Vagina (tissue), 2 donors: ENCODE measurements around the gene ZNF425. TPM values are rescaled to one million over a fixed set of nuclear protein-coding genes. Genes with fewer than 3 reads are reported as not detected.

ENCODE experiments used
- DNase-seq, 2 donors: peaks; one replicate each; pipeline ENCODE4 v3.0.0-alpha.2; 2017; ENCODE audit errors: extremely low spot score in 2 of 2
- H3K27ac ChIP-seq: fragments of 200-600 bp; sonication (generic); one replicate; pipeline ENCODE4 v1.5.1; 2019
- H3K27me3 ChIP-seq: fragments of 200-600 bp; sonication (generic); one replicate; pipeline ENCODE4 v1.5.1; 2019
- H3K36me3 ChIP-seq, 2 donors: fragments of 200-600 bp; sonication (generic); one replicate each; pipeline ENCODE4 v1.5.1; 2017 to 2019
- H3K4me1 ChIP-seq: fragments of 200-600 bp; sonication (generic); one replicate; pipeline ENCODE4 v1.5.1; 2019
- H3K4me3 ChIP-seq, 2 donors: fragments of 200-600 bp; sonication (generic); 1 replicate in 1 of 2; 2 replicates in 1 of 2; pipeline ENCODE4 v1.5.1; 2016 to 2019
- H3K9me3 ChIP-seq: fragments of 200-600 bp; sonication (generic); one replicate; pipeline ENCODE4 v1.5.1; 2019
- CTCF ChIP-seq, 3 experiments: fragments of 450-650 bp in 2 of 3; fragments of 200-600 bp in 1 of 3; sonication (generic) in 1 of 3; IDR thresholded peaks; one replicate each; pipeline ENCODE4 v1.5.1; 2017 to 2019; ENCODE audit warnings: antibody characterized with exemption in 3 of 3, mild to moderate bottlenecking in 2 of 3, moderate library complexity in 2 of 3
- POLR2A ChIP-seq, 2 donors: fragments of 450-650 bp; IDR thresholded peaks; one replicate each; pipeline ENCODE4 v1.6.1; 2017; ENCODE audit warnings: antibody characterized with exemption in 2 of 2, mild to moderate bottlenecking in 2 of 2, moderate library complexity in 2 of 2
- POLR2AphosphoS5 ChIP-seq, 2 donors: sonication (generic); formaldehyde crosslinking; IDR thresholded peaks; one replicate each; pipeline ENCODE4 v1.9.0; 2017; ENCODE audit warnings: antibody characterized with exemption in 2 of 2, mild to moderate bottlenecking in 2 of 2, low read depth in 1 of 2; ENCODE audit not compliant: insufficient read depth in 1 of 2
- intact Hi-C: fragments of 100-400 bp; cut with DNase I; formaldehyde crosslinking; loops from one replicate; pipeline ENCODE4 v1.15.1; 2023
- total RNA-seq: library from RNA; depleted of rRNA; stranded (reverse); fragments of >200 nt; gene quantifications from one replicate; pipeline ENCODE4 v1.2.3, GENCODE V29; 2016

ZNF425 gene
- total RNA-seq, 1 donor from 2014 or later, result 2.9 TPM

DNA sequence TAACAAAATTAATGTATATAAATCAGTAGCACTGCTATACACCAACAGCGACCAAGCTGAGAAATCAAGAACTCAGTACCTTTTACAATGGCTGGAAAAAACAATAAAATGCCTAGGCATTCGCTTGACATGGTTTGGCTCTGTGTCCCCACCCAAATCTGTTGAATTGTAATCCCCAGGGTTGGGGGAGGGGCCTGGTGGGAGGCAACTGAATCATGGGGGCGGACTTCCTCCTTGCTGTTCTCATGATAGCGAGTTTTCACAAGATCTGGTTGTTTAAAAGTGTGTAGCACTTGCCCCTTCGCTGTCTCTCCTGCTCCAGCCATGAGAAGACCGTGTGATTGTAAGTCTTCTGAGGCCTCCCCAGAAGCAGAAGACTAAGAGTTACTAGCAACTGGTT, 44.2 kb downstream of the ZNF425 start:
- H3K27me3 ChIP-seq, result no peaks in the 10 kb centered on the region
- intact Hi-C loops, result no loop called here
- TF ChIP-seq POLR2AphosphoS5 (IDR thresholded peaks at IDR 0.05; ENCODE audit: insufficient read depth in 1 of 2, low read depth in 1 of 2), result no peak
- no peak for TF ChIP-seq POLR2A (IDR thresholded peaks at IDR 0.05)
- TF ChIP-seq CTCF (IDR thresholded peaks at IDR 0.05), result no peak
- H3K4me3 ChIP-seq, result no peak overlapping the region
- DNase-seq, result no peak
- no peaks in the 10 kb centered on the region for H3K4me1 ChIP-seq
- no peaks in the 10 kb centered on the region for H3K36me3 ChIP-seq
- H3K9me3 ChIP-seq, result no peaks in the 10 kb centered on the region
- no peak overlapping the region for H3K27ac ChIP-seq

DNA sequence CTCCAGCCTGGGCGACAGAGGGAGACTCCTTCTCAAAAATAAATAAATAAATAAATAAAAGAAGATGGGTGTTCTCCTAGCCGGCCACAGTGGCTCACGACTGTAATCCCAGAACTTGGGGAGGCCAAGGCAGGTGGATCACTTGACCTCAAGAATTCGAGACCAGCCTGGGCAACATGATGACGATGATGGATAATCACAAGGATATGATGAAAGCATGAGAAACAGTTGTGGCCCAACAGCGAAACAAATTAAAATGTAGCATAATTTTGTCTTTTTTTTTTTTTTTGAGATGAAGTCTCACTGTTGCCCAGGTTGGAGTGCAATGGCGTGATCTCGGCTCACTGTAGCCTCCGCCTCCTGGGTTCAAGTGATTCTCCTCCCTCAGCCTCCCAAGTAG, 48.5 kb downstream of the ZNF425 start:
- TF ChIP-seq POLR2A (IDR thresholded peaks at IDR 0.05), result no peak
- no peak for TF ChIP-seq POLR2AphosphoS5 (IDR thresholded peaks at IDR 0.05; ENCODE audit: insufficient read depth in 1 of 2, low read depth in 1 of 2)
- no peak for TF ChIP-seq CTCF (IDR thresholded peaks at IDR 0.05)
- Histone ChIP-seq H3K36me3 (peaks cover 0 to 7% of the 10 kb centered on the region in 2 donors), H3K27ac (no peak overlapping the region), H3K27me3 (no peaks in the 10 kb centered on the region), H3K4me1 (no peaks in the 10 kb centered on the region), H3K9me3 (no peaks in the 10 kb centered on the region), H3K4me3 (no peak overlapping the region)
- intact Hi-C loops, result no loop called here
- no peak for DNase-seq

DNA sequence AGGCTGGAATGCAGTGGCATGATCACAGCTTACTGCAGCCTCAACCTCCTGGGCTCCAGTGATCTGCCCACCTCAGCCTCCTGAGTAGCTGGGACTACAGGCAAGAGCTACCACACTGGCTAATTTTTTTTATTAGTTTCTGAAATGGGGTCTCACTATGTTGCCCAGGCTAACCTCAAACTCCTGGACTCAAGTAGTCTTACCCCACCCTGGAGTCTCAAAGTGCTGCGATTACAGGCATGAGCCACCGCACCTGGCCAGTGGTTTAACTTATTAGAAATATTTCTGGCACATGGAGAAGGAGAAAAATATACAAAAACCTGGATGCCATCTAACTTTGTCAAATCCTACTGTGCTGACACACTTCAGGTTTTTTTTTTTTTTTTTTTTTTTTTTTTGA, 50.8 kb downstream of the ZNF425 start:
- H3K27ac ChIP-seq, result peak overlapping the region; percentile 4
- TF ChIP-seq POLR2AphosphoS5 (IDR thresholded peaks at IDR 0.05; ENCODE audit: insufficient read depth in 1 of 2, low read depth in 1 of 2) (no peak), POLR2A (IDR thresholded peaks at IDR 0.05) (no peak), CTCF (IDR thresholded peaks at IDR 0.05) (no peak)
- intact Hi-C loops, result no loop called here
- DNase-seq, result no peak
- no peaks in the 10 kb centered on the region for H3K27me3 ChIP-seq
- no peaks in the 10 kb centered on the region for H3K4me1 ChIP-seq
- no peak overlapping the region for H3K4me3 ChIP-seq
- H3K9me3 ChIP-seq, result no peaks in the 10 kb centered on the region
- peaks cover 0 to 30% of the 10 kb centered on the region in 2 donors for H3K36me3 ChIP-seq

DNA sequence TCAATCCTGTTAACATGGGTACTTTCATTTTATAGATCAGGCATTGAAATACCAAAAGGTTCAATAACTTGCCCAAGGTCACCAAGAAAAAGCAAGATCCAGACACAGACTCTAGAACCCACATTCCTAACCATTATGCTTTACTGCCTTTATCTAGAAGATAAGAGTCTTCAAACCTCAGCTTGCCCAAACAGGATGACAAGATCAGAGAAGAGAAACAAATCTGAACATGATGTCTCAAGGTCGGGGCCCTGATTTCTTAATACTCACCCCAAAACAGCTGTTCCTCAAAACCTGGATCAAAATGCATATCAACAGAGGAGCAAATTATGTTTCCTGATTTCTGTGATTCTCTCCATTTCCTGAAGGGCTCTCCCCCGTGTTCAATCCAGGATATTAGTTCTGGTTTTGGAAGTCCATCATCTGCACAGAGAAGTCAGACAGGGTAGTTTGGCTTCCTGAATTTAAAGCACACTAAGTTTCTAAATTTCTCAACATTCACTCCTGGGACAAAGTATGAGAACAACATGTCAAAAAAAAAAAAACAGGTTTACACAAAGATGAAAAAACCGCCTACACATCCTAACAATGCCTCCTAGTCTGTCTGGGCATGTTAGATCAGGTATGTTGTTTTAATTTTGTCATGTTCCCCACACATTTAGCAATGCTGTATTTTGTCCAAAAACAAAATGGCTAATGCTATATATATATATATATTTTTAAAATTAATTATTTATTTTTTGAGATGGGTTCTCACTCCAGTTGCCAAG, 51.8 kb downstream of the ZNF425 start:
- no peak overlapping the region for H3K27ac ChIP-seq
- peaks cover 0 to 33% of the 10 kb centered on the region in 2 donors for H3K36me3 ChIP-seq
- intact Hi-C loops, result no loop called here
- H3K4me3 ChIP-seq, result no peak overlapping the region
- H3K27me3 ChIP-seq, result no peaks in the 10 kb centered on the region
- H3K4me1 ChIP-seq, result no peaks in the 10 kb centered on the region
- DNase-seq, result no peak
- H3K9me3 ChIP-seq, result no peaks in the 10 kb centered on the region
- TF ChIP-seq CTCF (IDR thresholded peaks at IDR 0.05), result no peak
- no peak for TF ChIP-seq POLR2AphosphoS5 (IDR thresholded peaks at IDR 0.05; ENCODE audit: insufficient read depth in 1 of 2, low read depth in 1 of 2)
- TF ChIP-seq POLR2A (IDR thresholded peaks at IDR 0.05), result no peak

DNA sequence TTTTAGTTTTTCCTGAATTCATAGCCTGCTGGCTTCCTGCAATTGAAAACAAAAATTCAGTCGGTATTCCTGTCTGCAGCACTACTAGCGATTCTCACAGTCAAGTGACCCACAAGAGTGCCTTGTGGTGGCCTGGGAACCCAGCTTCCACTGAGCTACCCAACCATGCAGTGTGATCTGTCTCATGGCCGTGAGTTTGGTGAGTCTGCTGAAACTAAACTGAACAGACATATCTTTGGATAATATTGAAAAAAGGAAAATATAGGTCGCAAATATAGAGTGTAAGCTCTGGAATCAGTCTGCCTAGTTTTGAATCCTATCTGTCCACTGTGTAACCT, 53.7 kb downstream of the ZNF425 start:
- Histone ChIP-seq H3K36me3 (peaks cover 0 to 33% of the 10 kb centered on the region in 2 donors), H3K27ac (no peak overlapping the region), H3K4me1 (no peaks in the 10 kb centered on the region), H3K9me3 (no peaks in the 10 kb centered on the region), H3K27me3 (no peaks in the 10 kb centered on the region), H3K4me3 (no peak overlapping the region)
- TF ChIP-seq POLR2AphosphoS5 (IDR thresholded peaks at IDR 0.05; ENCODE audit: insufficient read depth in 1 of 2, low read depth in 1 of 2) (no peak), CTCF (IDR thresholded peaks at IDR 0.05) (no peak), POLR2A (IDR thresholded peaks at IDR 0.05) (no peak)
- DNase-seq, result no peak
- intact Hi-C loops, result no loop called here
